GM19397 (cell line): ENCODE measurements around the gene LRFN2.

Source experiments
- ATAC-seq: cut with Tn5 transposase; IDR thresholded peaks from one replicate; pipeline ENCODE4 v1.9.1; 2021; ENCODE audit warnings: mild to moderate bottlenecking, moderate library complexity; ENCODE audit not compliant: unreplicated experiment

LRFN2 gene

GRCh38 chr6:40386200-40386599, 201.0 kb downstream of the LRFN2 start:
- no peak for ATAC-seq

GRCh38 chr6:40383348-40384115, 203.6 kb downstream of the LRFN2 start:
- no peak for ATAC-seq

GRCh38 chr6:40380271-40380670, 206.9 kb downstream of the LRFN2 start:
- ATAC-seq, result no peak

- no peak for ATAC-seq
These were observed 207.4 kb downstream of the LRFN2 start for GRCh38 chr6:40379811-40380210.

- ATAC-seq, result no peak
These were observed 208.5 kb downstream of the LRFN2 start for GRCh38 chr6:40378725-40379074.

- ATAC-seq, result no peak
These were observed 209.0 kb downstream of the LRFN2 start for GRCh38 chr6:40378071-40378724.

- no peak for ATAC-seq
These were observed 209.9 kb downstream of the LRFN2 start for GRCh38 chr6:40377173-40377806.

GRCh38 chr6:40376113-40376650, 211.0 kb downstream of the LRFN2 start:
- no peak for ATAC-seq

- ATAC-seq, result no peak
These were observed 213.9 kb downstream of the LRFN2 start for GRCh38 chr6:40373267-40373666.

- ATAC-seq, result no peak
These were observed 215.5 kb downstream of the LRFN2 start for GRCh38 chr6:40371621-40372020.

GRCh38 chr6:40371095-40371494, 216.1 kb downstream of the LRFN2 start:
- ATAC-seq, result no peak

- no peak for ATAC-seq
These were observed 217.3 kb downstream of the LRFN2 start for GRCh38 chr6:40369891-40370290.

- no peak for ATAC-seq
These were observed 218.1 kb downstream of the LRFN2 start for GRCh38 chr6:40369042-40369441.

GRCh38 chr6:40362859-40363258, 224.3 kb downstream of the LRFN2 start:
- no peak for ATAC-seq

GRCh38 chr6:40359808-40360207, 227.4 kb downstream of the LRFN2 start:
- ATAC-seq, result no peak

GRCh38 chr6:40358473-40359460, 228.4 kb downstream of the LRFN2 start:
- no peak for ATAC-seq

GRCh38 chr6:40356242-40356910, 230.8 kb downstream of the LRFN2 start:
- no peak for ATAC-seq

GRCh38 chr6:40355532-40355931, 231.6 kb downstream of the LRFN2 start:
- no peak for ATAC-seq

- no peak for ATAC-seq
These were observed 232.1 kb downstream of the LRFN2 start for GRCh38 chr6:40355066-40355465.

- ATAC-seq, result no peak
These were observed 233.2 kb downstream of the LRFN2 start for GRCh38 chr6:40353967-40354452.
